Prostate gland (tissue), 2 donors: ENCODE measurements around the gene MT1H.

Experiments
- CTCF ChIP-seq, 4 experiments: fragments of 200-600 bp in 2 of 4; fragments of 450-650 bp in 2 of 4; sonication (generic) in 2 of 4; IDR thresholded peaks; 1 replicate in 3 of 4; 2 replicates in 1 of 4; pipeline ENCODE4 v1.5.1; 2016 to 2019; ENCODE audit warnings: antibody characterized with exemption in 4 of 4, mild to moderate bottlenecking in 2 of 4, moderate library complexity in 2 of 4
- POLR2AphosphoS5 ChIP-seq: sonication (generic); formaldehyde crosslinking; IDR thresholded peaks from one replicate; pipeline ENCODE4 v1.6.1; 2017; ENCODE audit warnings: antibody characterized with exemption

GRCh38 chr16:56651586-56651985 lies 18.0 kb upstream of the MT1H start, which contains the start of gene MT1B:
- TF ChIP-seq CTCF (IDR thresholded peaks at IDR 0.05) (no peak), POLR2AphosphoS5 (no peak)
